GM13976 (cell line): ENCODE measurements around the gene DNAJB6.

ENCODE experiments used
- DNase-seq: peaks from one replicate; pipeline ENCODE4 v3.0.0; 2012; ENCODE audit warnings: low spot score
- in situ Hi-C: fragments of 300-500 bp; cut with MboI; formaldehyde crosslinking; loops from one replicate; pipeline ENCODE4 v1.12.0; 2022; ENCODE audit warnings: low sequenced_read_pairs, mixed read lengths, inconsistent platforms; ENCODE audit not compliant: unreplicated experiment
- TF ChIP-seq, protein P1 (sequence below): IDR thresholded peaks from 2 replicates; pipeline ENCODE4 v1.5.1; 2012; ENCODE audit warnings: borderline replicate concordance, mild to moderate bottlenecking; ENCODE audit not compliant: insufficient read depth; ENCODE audit errors: extremely low read depth, missing control alignments, control extremely low read depth

DNAJB6 gene

GRCh38 chr7:157409149-157409752 lies 72.4 kb downstream of the DNAJB6 start:
- DNase-seq, result no peak
- in situ Hi-C loops, result no loop called here
- TF ChIP-seq, protein P1, sequence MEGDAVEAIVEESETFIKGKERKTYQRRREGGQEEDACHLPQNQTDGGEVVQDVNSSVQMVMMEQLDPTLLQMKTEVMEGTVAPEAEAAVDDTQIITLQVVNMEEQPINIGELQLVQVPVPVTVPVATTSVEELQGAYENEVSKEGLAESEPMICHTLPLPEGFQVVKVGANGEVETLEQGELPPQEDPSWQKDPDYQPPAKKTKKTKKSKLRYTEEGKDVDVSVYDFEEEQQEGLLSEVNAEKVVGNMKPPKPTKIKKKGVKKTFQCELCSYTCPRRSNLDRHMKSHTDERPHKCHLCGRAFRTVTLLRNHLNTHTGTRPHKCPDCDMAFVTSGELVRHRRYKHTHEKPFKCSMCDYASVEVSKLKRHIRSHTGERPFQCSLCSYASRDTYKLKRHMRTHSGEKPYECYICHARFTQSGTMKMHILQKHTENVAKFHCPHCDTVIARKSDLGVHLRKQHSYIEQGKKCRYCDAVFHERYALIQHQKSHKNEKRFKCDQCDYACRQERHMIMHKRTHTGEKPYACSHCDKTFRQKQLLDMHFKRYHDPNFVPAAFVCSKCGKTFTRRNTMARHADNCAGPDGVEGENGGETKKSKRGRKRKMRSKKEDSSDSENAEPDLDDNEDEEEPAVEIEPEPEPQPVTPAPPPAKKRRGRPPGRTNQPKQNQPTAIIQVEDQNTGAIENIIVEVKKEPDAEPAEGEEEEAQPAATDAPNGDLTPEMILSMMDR, result no peak

DNA sequence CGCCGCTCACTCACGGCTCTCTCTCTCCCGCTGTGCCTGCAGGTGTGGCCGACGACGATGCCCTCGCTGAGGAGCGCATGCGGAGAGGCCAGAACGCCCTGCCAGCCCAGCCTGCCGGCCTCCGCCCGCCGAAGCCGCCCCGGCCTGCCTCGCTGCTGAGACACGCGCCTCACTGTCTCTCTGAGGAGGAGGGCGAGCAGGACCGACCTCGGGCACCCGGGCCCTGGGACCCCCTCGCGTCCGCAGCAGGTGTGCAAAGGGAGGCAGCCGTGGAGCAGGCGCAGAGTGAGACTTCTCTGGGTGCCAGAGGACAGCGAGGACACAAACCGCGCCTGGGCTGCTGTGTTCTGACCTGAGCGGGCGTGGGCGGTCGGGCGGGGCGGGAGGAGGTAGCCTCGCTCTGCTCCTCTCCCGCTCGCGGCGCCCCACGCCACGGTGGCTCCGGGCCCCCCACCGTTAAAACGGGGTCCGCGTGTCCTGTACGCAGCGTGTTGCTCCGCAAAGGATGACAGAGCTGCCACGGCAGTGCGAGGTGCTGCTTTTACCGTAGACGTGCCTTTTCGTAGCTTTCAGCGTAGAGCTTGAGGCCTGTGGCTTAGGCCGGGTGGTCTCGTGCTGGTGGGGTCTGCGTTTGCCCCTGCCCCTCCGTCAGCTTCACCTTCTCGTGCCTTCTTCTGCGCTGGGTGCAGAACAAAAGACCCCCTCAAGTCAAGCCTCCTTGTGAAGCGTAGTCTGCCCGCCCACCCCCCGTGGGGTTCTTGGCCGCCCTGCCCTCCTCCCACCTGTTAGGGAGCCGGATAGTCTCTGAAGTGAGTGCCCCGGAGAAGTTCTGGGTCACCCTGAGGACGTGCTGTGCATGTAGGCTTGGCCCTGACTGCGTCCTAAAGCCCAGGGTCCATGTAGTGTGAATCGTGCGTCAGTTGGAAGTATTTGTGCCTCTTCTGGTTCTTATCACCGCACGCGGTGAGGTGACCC lies 73.2 kb downstream of the DNAJB6 start:
- TF ChIP-seq, protein P1, result no peak
- in situ Hi-C loops, result no loop called here
- no peak for DNase-seq

GRCh38 chr7:157410831-157411556 lies 74.2 kb downstream of the DNAJB6 start:
- TF ChIP-seq, protein P1, result no peak
- in situ Hi-C loops, result no loop called here
- DNase-seq, result no peak

GRCh38 chr7:157411580-157411979 lies 74.8 kb downstream of the DNAJB6 start:
- in situ Hi-C loops, result no loop called here
- TF ChIP-seq, protein P1, result no peak
- DNase-seq, result no peak

DNA sequence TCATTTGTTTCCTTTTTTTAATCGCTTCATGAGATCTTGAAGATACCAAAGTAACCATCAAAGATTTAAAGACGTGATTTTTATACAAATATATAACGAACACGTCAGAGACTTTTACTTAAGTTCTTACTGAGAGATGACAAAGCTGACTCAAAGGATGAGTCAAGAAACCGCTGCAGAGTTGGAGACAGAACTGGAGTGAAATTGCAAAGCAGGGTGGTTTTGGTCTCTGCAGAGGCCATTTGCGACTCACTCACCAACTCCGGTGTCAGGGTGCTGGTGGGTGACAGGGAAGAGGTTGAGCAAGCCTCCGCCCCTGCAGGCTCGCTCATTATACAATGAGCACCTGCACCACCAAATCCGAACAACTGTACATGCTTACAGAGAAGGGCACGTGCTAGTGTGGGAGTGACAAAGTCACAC lies 75.2 kb downstream of the DNAJB6 start:
- no peak for DNase-seq
- in situ Hi-C loops, result no loop called here
- TF ChIP-seq, protein P1, result no peak

DNA sequence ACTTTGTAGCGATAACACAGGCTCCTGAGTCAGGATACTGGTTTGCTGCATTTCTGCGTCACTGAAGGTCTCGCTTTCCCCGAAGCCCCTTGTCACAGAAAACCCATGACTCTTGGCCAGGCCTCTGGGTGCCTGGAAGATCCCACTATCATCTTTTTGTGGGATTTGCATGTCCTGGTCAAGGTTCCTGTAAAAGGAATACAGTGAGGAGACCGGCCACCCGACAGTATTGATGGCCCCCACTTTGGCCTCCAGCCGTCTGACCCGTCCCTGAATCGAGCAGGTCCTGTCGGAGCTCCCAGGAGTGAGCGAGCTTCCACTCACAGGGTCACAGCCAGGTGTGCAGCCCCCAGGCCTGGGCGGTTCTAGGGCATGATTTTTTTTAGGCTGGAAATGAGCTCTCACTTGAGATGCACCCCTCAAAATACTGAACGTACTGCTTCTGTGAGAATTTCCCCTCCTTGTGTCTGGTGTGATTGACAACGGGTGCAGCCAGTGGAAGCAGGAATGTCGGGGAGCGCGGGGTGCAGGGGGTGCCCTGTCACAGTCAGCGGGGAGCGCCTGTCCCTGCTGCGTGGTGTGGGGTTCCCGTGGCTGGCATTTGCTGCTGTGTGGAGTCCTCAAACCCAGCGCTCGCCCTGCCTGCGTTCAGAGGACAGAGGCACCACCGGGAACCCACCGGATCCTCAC lies 75.8 kb downstream of the DNAJB6 start:
- TF ChIP-seq, protein P1, result no peak
- DNase-seq, result no peak
- in situ Hi-C loops, result no loop called here
